Mesendoderm (in vitro differentiated cells): ENCODE data around the gene SLC32A1.

ENCODE experiments used
- DNase-seq: peaks from one replicate; pipeline ENCODE4 v3.0.0; 2013
- H2AK5ac ChIP-seq: 2 replicates; pipeline ENCODE4 v1.6.1; 2013; ENCODE audit warnings: low read length, inconsistent platforms
- H2BK120ac ChIP-seq: 2 replicates; pipeline ENCODE4 v1.6.1; 2013; ENCODE audit warnings: low read depth, mild to moderate bottlenecking, low read length, moderate library complexity, mixed read lengths
- H2BK15ac ChIP-seq: replicated peaks from 2 replicates; pipeline ENCODE4 v1.6.1; 2013; ENCODE audit warnings: low read depth, mild to moderate bottlenecking, moderate library complexity
- H2BK5ac ChIP-seq: 2 replicates; pipeline ENCODE4 v1.6.1; 2013; ENCODE audit warnings: low read length, inconsistent platforms
- H3K18ac ChIP-seq: 2 replicates; pipeline ENCODE4 v1.6.1; 2013; ENCODE audit warnings: mild to moderate bottlenecking, low read length, mixed read lengths
- H3K23ac ChIP-seq: one replicate; pipeline ENCODE4 v1.6.1; 2013; ENCODE audit warnings: low read length
- H3K27ac ChIP-seq: 2 replicates; pipeline ENCODE4 v1.5.1; 2013; ENCODE audit warnings: low read depth, mild to moderate bottlenecking, inconsistent platforms, low read length, moderate library complexity
- H3K27me3 ChIP-seq: 2 replicates; pipeline ENCODE4 v1.6.1; 2013; ENCODE audit warnings: low read length, control low read depth, mild to moderate bottlenecking, inconsistent platforms; ENCODE audit not compliant: insufficient read depth, poor library complexity
- H3K36me3 ChIP-seq: 2 replicates; pipeline ENCODE4 v1.6.1; 2013; ENCODE audit warnings: low read length, inconsistent platforms; ENCODE audit not compliant: control insufficient read depth, insufficient read depth
- H3K4ac ChIP-seq: one replicate; pipeline ENCODE4 v1.6.1; 2013; ENCODE audit warnings: low read depth, mild to moderate bottlenecking, low read length, moderate library complexity
- H3K4me1 ChIP-seq: 2 replicates; pipeline ENCODE4 v1.6.1; 2013; ENCODE audit warnings: low read depth, low read length, inconsistent platforms; ENCODE audit not compliant: control insufficient read depth
- H3K4me2 ChIP-seq: 2 replicates; pipeline ENCODE4 v1.6.1; 2013; ENCODE audit warnings: low read length
- H3K4me3 ChIP-seq: 2 replicates; pipeline ENCODE4 v1.5.1; 2013; ENCODE audit warnings: mild to moderate bottlenecking, low read length
- H3K56ac ChIP-seq: one replicate; pipeline ENCODE4 v1.6.1; 2013; ENCODE audit warnings: low read length
- H3K79me1 ChIP-seq: 2 replicates; pipeline ENCODE4 v1.6.1; 2013; ENCODE audit warnings: low read length, inconsistent platforms
- H3K79me2 ChIP-seq: 2 replicates; pipeline ENCODE4 v1.6.1; 2013; ENCODE audit warnings: mild to moderate bottlenecking, low read length; ENCODE audit not compliant: control insufficient read depth, insufficient read depth
- H3K9ac ChIP-seq: 2 replicates; pipeline ENCODE4 v1.6.1; 2013; ENCODE audit warnings: low read length, inconsistent platforms
- H4K5ac ChIP-seq: one replicate; pipeline ENCODE4 v1.6.1; 2013; ENCODE audit warnings: low read length
- H4K8ac ChIP-seq: one replicate; pipeline ENCODE4 v1.6.1; 2013; ENCODE audit warnings: low read depth, mild to moderate bottlenecking, control low read depth, low read length, moderate library complexity
- WGBS: extraction: QIAGEN DNeasy Blood & Tissue Kit; methylation state at CpG from one replicate; pipeline ENCODE4 v1.1.7; 2013; ENCODE audit warnings: low lambda C conversion rate, missing lambda C conversion rate; ENCODE audit not compliant: insufficient coverage; ENCODE audit errors: extremely low coverage; 5-methylcytosine and 5-hydroxymethylcytosine counted together

Gene SLC32A1

GRCh38 chr20:38726804-38727606, 2.7 kb downstream of the SLC32A1 start:
- Histone ChIP-seq H3K56ac (peak overlapping the region; percentile 0), H2BK120ac (no peak overlapping the region)

GRCh38 chr20:38727607-38728190, 3.4 kb downstream of the SLC32A1 start:
- Histone ChIP-seq H3K23ac (no peak overlapping the region), H3K79me1 (no peaks in the 10 kb centered on the region), H3K4me3 (no peak overlapping the region), H3K27me3 (peaks cover 73% of the 10 kb centered on the region), H3K79me2 (no peaks in the 10 kb centered on the region), H3K4ac (no peak overlapping the region), H2BK5ac (no peak overlapping the region), H3K56ac (no peak overlapping the region), H2BK15ac (no peak overlapping the region), H3K18ac (no peak overlapping the region), H2AK5ac (no peak overlapping the region), H3K4me2 (peak overlapping the region; percentile 78), H4K5ac (no peak overlapping the region), H2BK120ac (no peak overlapping the region), H3K27ac (no peak overlapping the region), H3K9ac (no peak overlapping the region), H3K4me1 (peaks cover 2% of the 10 kb centered on the region), H4K8ac (no peak overlapping the region), H3K36me3 (no peaks in the 10 kb centered on the region)
- WGBS: no CpG with 5 or more reads among the region's 46 CpGs
- DNase-seq: no peak

More at GRCh38 chr20:38726804-38727606, 2.7 kb downstream of the SLC32A1 start:
- peak overlapping the region; percentile 3 for H3K9ac ChIP-seq
- H2AK5ac ChIP-seq: no peak overlapping the region
- peaks cover 80% of the 10 kb centered on the region for H3K27me3 ChIP-seq
- no peak overlapping the region for H3K23ac ChIP-seq
- H3K4me3 ChIP-seq: no peak overlapping the region
- H3K36me3 ChIP-seq: no peaks in the 10 kb centered on the region
- no peak overlapping the region for H3K18ac ChIP-seq
- peak overlapping the region; percentile 78 for H3K4me2 ChIP-seq
- no CpG with 5 or more reads among the region's 43 CpGs for WGBS
- H3K79me1 ChIP-seq: no peaks in the 10 kb centered on the region
- no peak overlapping the region for H3K4ac ChIP-seq
- H3K79me2 ChIP-seq: no peaks in the 10 kb centered on the region
- no peak overlapping the region for H4K5ac ChIP-seq
- no peak overlapping the region for H4K8ac ChIP-seq
- H3K4me1 ChIP-seq: peaks cover 2% of the 10 kb centered on the region
- no peak overlapping the region for H3K27ac ChIP-seq
- no peak overlapping the region for H2BK15ac ChIP-seq
- DNase-seq: peak; percentile 94
- H2BK5ac ChIP-seq: no peak overlapping the region

DNA sequence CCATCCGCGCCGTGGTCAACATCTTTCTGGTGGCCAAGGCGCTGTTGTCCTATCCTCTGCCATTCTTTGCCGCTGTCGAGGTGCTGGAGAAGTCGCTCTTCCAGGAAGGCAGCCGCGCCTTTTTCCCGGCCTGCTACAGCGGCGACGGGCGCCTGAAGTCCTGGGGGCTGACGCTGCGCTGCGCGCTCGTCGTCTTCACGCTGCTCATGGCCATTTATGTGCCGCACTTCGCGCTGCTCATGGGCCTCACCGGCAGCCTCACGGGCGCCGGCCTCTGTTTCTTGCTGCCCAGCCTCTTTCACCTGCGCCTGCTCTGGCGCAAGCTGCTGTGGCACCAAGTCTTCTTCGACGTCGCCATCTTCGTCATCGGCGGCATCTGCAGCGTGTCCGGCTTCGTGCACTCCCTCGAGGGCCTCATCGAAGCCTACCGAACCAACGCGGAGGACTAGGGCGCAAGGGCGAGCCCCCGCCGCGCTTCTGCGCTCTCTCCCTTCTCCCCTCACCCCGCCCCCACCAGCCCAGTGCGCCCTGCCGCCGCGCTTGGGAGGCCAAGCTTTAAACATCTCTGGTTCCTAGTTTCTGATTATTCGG, 4.0 kb downstream of the SLC32A1 start:
- H3K18ac ChIP-seq: no peak overlapping the region
- H3K4ac ChIP-seq: no peak overlapping the region
- H3K27ac ChIP-seq: no peak overlapping the region
- H3K9ac ChIP-seq: no peak overlapping the region
- H3K36me3 ChIP-seq: no peaks in the 10 kb centered on the region
- peaks cover 2% of the 10 kb centered on the region for H3K4me1 ChIP-seq
- no peak overlapping the region for H2BK5ac ChIP-seq
- no peak overlapping the region for H2BK120ac ChIP-seq
- H2BK15ac ChIP-seq: no peak overlapping the region
- no CpG with 5 or more reads among the region's 56 CpGs for WGBS
- peak; percentile 54 for DNase-seq
- H3K27me3 ChIP-seq: peaks cover 67% of the 10 kb centered on the region
- H3K79me1 ChIP-seq: no peaks in the 10 kb centered on the region
- H4K5ac ChIP-seq: no peak overlapping the region
- no peak overlapping the region for H3K23ac ChIP-seq
- H3K79me2 ChIP-seq: no peaks in the 10 kb centered on the region
- H4K8ac ChIP-seq: no peak overlapping the region
- H3K4me2 ChIP-seq: peak overlapping the region; percentile 37
- no peak overlapping the region for H2AK5ac ChIP-seq
- no peak overlapping the region for H3K4me3 ChIP-seq
- peak overlapping the region; percentile 29 for H3K56ac ChIP-seq

GRCh38 chr20:38728911-38729642, 4.8 kb downstream of the SLC32A1 start:
- H3K27ac ChIP-seq: no peak overlapping the region
- no peak overlapping the region for H4K8ac ChIP-seq
- no peak overlapping the region for H3K18ac ChIP-seq
- no peak overlapping the region for H3K23ac ChIP-seq
- H2BK120ac ChIP-seq: no peak overlapping the region
- no peak overlapping the region for H3K56ac ChIP-seq
- H3K79me2 ChIP-seq: no peaks in the 10 kb centered on the region
- no peak overlapping the region for H2AK5ac ChIP-seq
- H2BK5ac ChIP-seq: no peak overlapping the region
- H3K36me3 ChIP-seq: no peaks in the 10 kb centered on the region
- H3K4me1 ChIP-seq: peaks cover 2% of the 10 kb centered on the region
- H3K9ac ChIP-seq: no peak overlapping the region
- no CpG with 5 or more reads among the region's 41 CpGs for WGBS
- no peak overlapping the region for H2BK15ac ChIP-seq
- no peak overlapping the region for H3K4me2 ChIP-seq
- H3K79me1 ChIP-seq: no peaks in the 10 kb centered on the region
- H4K5ac ChIP-seq: no peak overlapping the region
- H3K27me3 ChIP-seq: peaks cover 60% of the 10 kb centered on the region
- no peak overlapping the region for H3K4me3 ChIP-seq
- DNase-seq: peak; percentile 63
- H3K4ac ChIP-seq: no peak overlapping the region

DNA sequence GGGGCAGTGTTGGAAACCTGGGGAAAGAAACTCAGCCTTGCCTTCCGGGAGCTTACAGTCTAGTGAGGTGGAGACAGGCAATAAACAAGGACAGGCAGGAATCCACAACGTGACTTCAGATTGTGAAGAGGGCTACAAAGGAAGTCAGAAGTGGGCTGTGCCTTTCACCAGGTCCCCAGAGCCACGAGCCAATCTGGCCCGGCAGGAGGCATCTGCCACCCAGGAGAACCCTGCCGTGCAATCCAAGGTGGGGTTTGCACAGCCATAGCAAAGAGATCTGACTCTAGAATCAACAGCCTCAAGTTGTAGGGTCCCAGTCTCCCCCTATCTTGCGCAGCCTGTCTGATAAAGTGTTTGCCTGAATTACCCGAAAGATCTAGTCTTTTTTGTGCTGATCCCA, 5.5 kb downstream of the SLC32A1 start:
- Histone ChIP-seq H2BK120ac (no peak overlapping the region), H3K56ac (no peak overlapping the region), H3K23ac (no peak overlapping the region), H3K4ac (no peak overlapping the region), H3K4me3 (no peak overlapping the region), H3K27me3 (peaks cover 54% of the 10 kb centered on the region), H3K79me2 (no peaks in the 10 kb centered on the region), H2AK5ac (no peak overlapping the region), H3K18ac (no peak overlapping the region), H3K79me1 (no peaks in the 10 kb centered on the region), H3K4me1 (peaks cover 2% of the 10 kb centered on the region), H3K9ac (no peak overlapping the region), H3K27ac (no peak overlapping the region), H3K36me3 (no peaks in the 10 kb centered on the region), H4K8ac (no peak overlapping the region), H2BK15ac (no peak overlapping the region), H2BK5ac (no peak overlapping the region), H3K4me2 (no peak overlapping the region), H4K5ac (no peak overlapping the region)
- peak; percentile 26 for DNase-seq
- no CpG with 5 or more reads among the region's 7 CpGs for WGBS
